IPS-NIHi7 (cell line): ENCODE results near the gene SNTB2.
"Not testable (repeated sequence)": the region's sequence is repeated elsewhere in the genome, so short reads cannot be mapped to it uniquely, and the experiment has no call there.

Source experiments
- DNase-seq: peaks from one replicate; pipeline ENCODE4 v3.0.0; 2012; ENCODE audit warnings: mixed read lengths; ENCODE audit errors: extremely low spot score

Gene SNTB2

GRCh38 chr16:69236319-69236718 lies 49.4 kb downstream of the SNTB2 start:
- no peak for DNase-seq

GRCh38 chr16:69237296-69237695 lies 50.3 kb downstream of the SNTB2 start:
- no peak for DNase-seq

GRCh38 chr16:69239851-69240250 lies 52.9 kb downstream of the SNTB2 start:
- DNase-seq = no peak

GRCh38 chr16:69240331-69240730 lies 53.4 kb downstream of the SNTB2 start:
- DNase-seq = no peak

GRCh38 chr16:69241926-69242325 lies 55.0 kb downstream of the SNTB2 start:
- DNase-seq = no peak

- no peak for DNase-seq
Observed at GRCh38 chr16:69243479-69243878, 56.5 kb downstream of the SNTB2 start.

GRCh38 chr16:69244336-69244735 lies 57.4 kb downstream of the SNTB2 start:
- DNase-seq = no peak

GRCh38 chr16:69250081-69250480 lies 63.1 kb downstream of the SNTB2 start:
- no peak for DNase-seq

- DNase-seq = no peak
Observed at GRCh38 chr16:69253870-69254341, 66.9 kb downstream of the SNTB2 start.

- DNase-seq = not testable (repeated sequence)
Observed at GRCh38 chr16:69259428-69259764, 72.4 kb downstream of the SNTB2 start.

- no peak for DNase-seq
Observed at GRCh38 chr16:69260019-69260418, 73.1 kb downstream of the SNTB2 start.

- no peak for DNase-seq
Observed at GRCh38 chr16:69260506-69260905, 73.5 kb downstream of the SNTB2 start.

GRCh38 chr16:69266334-69267063 lies 79.5 kb downstream of the SNTB2 start:
- no peak for DNase-seq

- no peak for DNase-seq
Observed at GRCh38 chr16:69267633-69268032, 80.7 kb downstream of the SNTB2 start.

- DNase-seq = no peak
Observed at GRCh38 chr16:69270395-69270794, 83.4 kb downstream of the SNTB2 start.

GRCh38 chr16:69270831-69271230 lies 83.9 kb downstream of the SNTB2 start:
- no peak for DNase-seq

- no peak for DNase-seq
Observed at GRCh38 chr16:69273009-69273408, 86.0 kb downstream of the SNTB2 start.

- no peak for DNase-seq
Observed at GRCh38 chr16:69274699-69275235, 87.8 kb downstream of the SNTB2 start.

GRCh38 chr16:69276148-69277115 lies 89.5 kb downstream of the SNTB2 start:
- DNase-seq = no peak

GRCh38 chr16:69277413-69277812 lies 90.4 kb downstream of the SNTB2 start:
- DNase-seq = no peak

GRCh38 chr16:69283851-69284250 lies 96.9 kb downstream of the SNTB2 start:
- DNase-seq = no peak

- DNase-seq = no peak
Observed at GRCh38 chr16:69285240-69285639, 98.3 kb downstream of the SNTB2 start.
